Measurements from ENCODE around the gene IRX4. TPM values are rescaled to one million over a fixed set of nuclear protein-coding genes. Genes with fewer than 3 reads are reported as not detected.

IRX4 gene
- total and polyA plus RNA-seq, 2 of the 4 experiments (the other 2 are of a cell fraction), result not detected

DNA sequence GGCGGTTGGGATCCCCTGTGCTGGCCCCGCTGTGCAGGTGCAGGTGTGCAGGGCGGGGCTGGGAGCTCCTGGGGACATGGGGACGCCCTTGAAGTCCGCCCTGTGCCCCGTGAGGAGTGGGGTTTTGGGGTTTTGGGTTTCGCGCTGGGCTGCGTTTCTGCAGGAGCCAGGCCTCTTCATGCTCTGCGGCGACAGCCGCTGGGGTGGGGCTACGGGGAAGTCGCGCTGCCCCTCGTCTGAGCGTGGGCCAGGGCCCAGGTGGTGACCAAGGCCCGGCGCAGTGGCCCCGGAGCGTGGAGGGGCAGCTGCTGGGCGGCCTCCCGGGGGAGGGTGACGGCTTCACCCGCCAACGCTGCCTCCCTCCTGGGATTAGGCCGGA lies 47.8 kb upstream of the IRX4 start:
- H3K4me2 ChIP-seq (ENCODE audit: low read depth, low read length), result no peak overlapping the region
- no peak overlapping the region for H3K23ac ChIP-seq (ENCODE audit: low read depth, low read length)
- BruUV-seq (replicated peaks), result no TSS peak
- H3K18ac ChIP-seq (ENCODE audit: low read depth, low read length), result no peak overlapping the region
- no peak for TF ChIP-seq CEBPB (IDR thresholded peaks at IDR 0.05; ENCODE audit: low read depth, low read length)
- TF ChIP-seq, protein P1, sequence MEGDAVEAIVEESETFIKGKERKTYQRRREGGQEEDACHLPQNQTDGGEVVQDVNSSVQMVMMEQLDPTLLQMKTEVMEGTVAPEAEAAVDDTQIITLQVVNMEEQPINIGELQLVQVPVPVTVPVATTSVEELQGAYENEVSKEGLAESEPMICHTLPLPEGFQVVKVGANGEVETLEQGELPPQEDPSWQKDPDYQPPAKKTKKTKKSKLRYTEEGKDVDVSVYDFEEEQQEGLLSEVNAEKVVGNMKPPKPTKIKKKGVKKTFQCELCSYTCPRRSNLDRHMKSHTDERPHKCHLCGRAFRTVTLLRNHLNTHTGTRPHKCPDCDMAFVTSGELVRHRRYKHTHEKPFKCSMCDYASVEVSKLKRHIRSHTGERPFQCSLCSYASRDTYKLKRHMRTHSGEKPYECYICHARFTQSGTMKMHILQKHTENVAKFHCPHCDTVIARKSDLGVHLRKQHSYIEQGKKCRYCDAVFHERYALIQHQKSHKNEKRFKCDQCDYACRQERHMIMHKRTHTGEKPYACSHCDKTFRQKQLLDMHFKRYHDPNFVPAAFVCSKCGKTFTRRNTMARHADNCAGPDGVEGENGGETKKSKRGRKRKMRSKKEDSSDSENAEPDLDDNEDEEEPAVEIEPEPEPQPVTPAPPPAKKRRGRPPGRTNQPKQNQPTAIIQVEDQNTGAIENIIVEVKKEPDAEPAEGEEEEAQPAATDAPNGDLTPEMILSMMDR (conservative IDR thresholded peaks at IDR 0.05; ENCODE audit: low read depth, low read length), result no peak
- TF ChIP-seq BHLHE40 (IDR thresholded peaks at IDR 0.05; ENCODE audit: low read depth, low read length), result no peak
- TF ChIP-seq RAD21 (IDR thresholded peaks at IDR 0.05; ENCODE audit: low read length), result no peak
- no peak for TF ChIP-seq POLR2A (IDR thresholded peaks at IDR 0.05; ENCODE audit: low read depth, low read length)
- TF ChIP-seq MXI1 (IDR thresholded peaks at IDR 0.05; ENCODE audit: borderline replicate concordance, low read depth, low read length), result no peak
- no peak for TF ChIP-seq FOS (IDR thresholded peaks at IDR 0.05; ENCODE audit: low read depth, low read length)
- TF ChIP-seq MAZ (IDR thresholded peaks at IDR 0.05; ENCODE audit: borderline replicate concordance, low read depth, low read length), result no peak
- TF ChIP-seq NFE2L2 (IDR thresholded peaks at IDR 0.05; ENCODE audit: low read depth, low read length), result no peak
- no peak for TF ChIP-seq MAFK (IDR thresholded peaks at IDR 0.05; ENCODE audit: low read depth, low read length)
- no peak for TF ChIP-seq RCOR1 (IDR thresholded peaks at IDR 0.05; ENCODE audit: insufficient replicate concordance, low read length)
- TF ChIP-seq SMC3 (IDR thresholded peaks at IDR 0.05; ENCODE audit: low read depth, low read length), result no peak
- H3K56ac ChIP-seq (ENCODE audit: extremely low read depth, insufficient read depth, low read length), result no peak overlapping the region
- no peak overlapping the region for H3K14ac ChIP-seq (replicated peaks; ENCODE audit: low read depth, low read length)
- no peak overlapping the region for H3K4me3 ChIP-seq (ENCODE audit: insufficient read depth, low read depth, low read length)
- H4K8ac ChIP-seq (ENCODE audit: low read depth in 2 of 2, low read length in 2 of 2), result no peak overlapping the region
- H2AFZ ChIP-seq (replicated peaks; ENCODE audit: low read length, poor library complexity), result peak overlapping the region; percentile 32
- no peak overlapping the region for H2BK120ac ChIP-seq (ENCODE audit: low read depth, low read length)
- CTCF ChIA-PET, result no interaction called here
- 12% methylated on average over 11 of the region's 27 CpGs; no CpG with 5 or more reads in 1 of the 2 experiments for WGBS, 2 experiments (ENCODE audit: extremely low coverage in 2 of 2, insufficient read length in 1 of 2)
- H2AK9ac ChIP-seq (replicated peaks; ENCODE audit: low read depth, low read length, poor library complexity), result no peak overlapping the region
- in situ Hi-C loops (cut with MboI; ENCODE audit: low sequenced_read_pairs), result no loop called here
- DNase-seq (no peak), ATAC-seq (ENCODE audit: low read depth) (0 out of 2 replicates have a peak, but pooled peaks have one; percentile 11)
- intact Hi-C loops (cut with micrococcal nuclease), result no loop called here
- no peak overlapping the region for H3K9ac ChIP-seq (ENCODE audit: low read depth, low read length)
- H4K91ac ChIP-seq (ENCODE audit: insufficient read depth, low read depth, low read length), result no peak overlapping the region
- no peaks in the 10 kb centered on the region for H3K79me1 ChIP-seq (ENCODE audit: low read depth in 1 of 2, low read length in 2 of 2)
- H2BK5ac ChIP-seq (ENCODE audit: low read depth, low read length, poor library complexity, severe bottlenecking), result no peak overlapping the region
- H2AK5ac ChIP-seq (ENCODE audit: low read depth, low read length), result no peak overlapping the region
- H3K9me1 ChIP-seq (ENCODE audit: insufficient read depth, low read length), result no peaks in the 10 kb centered on the region
- H3K27ac ChIP-seq (ENCODE audit: insufficient read depth, low read length), result no peak overlapping the region
- H4K5ac ChIP-seq (ENCODE audit: low read depth, low read length), result no peak overlapping the region
- no peak overlapping the region for H2BK20ac ChIP-seq (ENCODE audit: low read depth, low read length)
- no peak overlapping the region for H3K4ac ChIP-seq (ENCODE audit: low read depth, low read length)
- dilution Hi-C loops (cut with HindIII; ENCODE audit: low sequenced_read_pairs, unreplicated experiment), result no loop called here
- peaks cover 11% of the 10 kb centered on the region for H3K27me3 ChIP-seq (ENCODE audit: control insufficient read depth, insufficient read depth, low read length)
- H2BK15ac ChIP-seq (ENCODE audit: low read depth, low read length), result no peak overlapping the region
- POLR2A ChIA-PET (ENCODE audit: unreplicated experiment), result no interaction called here
- H3K9me3 ChIP-seq (ENCODE audit: control insufficient read depth, insufficient read depth, low read length), result no peaks in the 10 kb centered on the region; the same call in 1 of the 2 replicates
- H4K20me1 ChIP-seq (ENCODE audit: insufficient read depth, low read length), result no peaks in the 10 kb centered on the region
- H3K4me1 ChIP-seq (ENCODE audit: control insufficient read depth, insufficient read depth, low read length), result no peaks in the 10 kb centered on the region
- H3K36me3 ChIP-seq (ENCODE audit: control insufficient read depth, insufficient read depth, low read length), result no peaks in the 10 kb centered on the region
